Measurements from ENCODE around the gene FBXO17.
"Not testable (repeated sequence)": the region's sequence is repeated elsewhere in the genome, so short reads cannot be mapped to it uniquely, and the experiment has no call there.

The FBXO17 gene, protein sequence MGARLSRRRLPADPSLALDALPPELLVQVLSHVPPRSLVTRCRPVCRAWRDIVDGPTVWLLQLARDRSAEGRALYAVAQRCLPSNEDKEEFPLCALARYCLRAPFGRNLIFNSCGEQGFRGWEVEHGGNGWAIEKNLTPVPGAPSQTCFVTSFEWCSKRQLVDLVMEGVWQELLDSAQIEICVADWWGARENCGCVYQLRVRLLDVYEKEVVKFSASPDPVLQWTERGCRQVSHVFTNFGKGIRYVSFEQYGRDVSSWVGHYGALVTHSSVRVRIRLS

DNA sequence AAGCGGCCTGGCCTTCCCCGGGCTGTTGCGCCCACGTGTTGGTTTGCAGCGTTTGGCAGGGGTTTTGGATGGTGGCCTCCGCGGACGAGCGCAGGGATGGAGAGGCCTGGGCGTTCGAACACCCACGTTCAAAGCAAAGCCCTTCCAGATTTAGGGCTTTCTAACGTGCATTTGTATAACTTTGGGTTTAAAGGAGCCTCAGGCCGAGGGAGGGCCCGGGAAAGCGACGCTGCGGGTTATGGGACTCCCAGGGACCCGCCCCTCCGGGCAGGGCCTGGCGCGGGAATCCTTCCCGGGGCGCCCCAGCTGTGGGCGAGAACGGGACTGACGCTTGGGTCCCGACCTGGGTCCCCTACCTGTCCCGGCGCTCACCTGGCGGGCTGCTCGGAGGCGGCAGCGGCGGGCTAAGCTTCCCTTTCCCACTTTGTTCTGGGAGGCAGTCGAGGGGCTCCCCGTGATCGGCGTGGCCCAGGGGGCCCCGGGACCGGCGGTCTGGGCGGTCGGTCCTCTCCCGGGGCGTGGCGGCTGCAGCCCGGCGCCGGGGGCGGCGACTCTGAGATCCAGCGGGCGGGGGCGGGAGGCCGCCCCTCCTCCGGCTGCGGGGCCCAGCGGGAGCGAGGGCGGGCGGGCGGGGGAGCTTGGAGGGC is at the start of gene FBXO17:
TSS of gene FBXO17 (minus strand) at position 529 of the 647 bp plus-strand sequence. CDS start 25,423 bp downstream, outside the sequence.
- no peak for DNase-seq

GRCh38 chr19:39024875-39025641 is 49.5 kb upstream of the FBXO17 start:
- DNase-seq = no peak

GRCh38 chr19:39021063-39021462 is 45.5 kb upstream of the FBXO17 start:
- no peak for DNase-seq

GRCh38 chr19:39017646-39018045 is 42.1 kb upstream of the FBXO17 start:
- DNase-seq = no peak

DNA sequence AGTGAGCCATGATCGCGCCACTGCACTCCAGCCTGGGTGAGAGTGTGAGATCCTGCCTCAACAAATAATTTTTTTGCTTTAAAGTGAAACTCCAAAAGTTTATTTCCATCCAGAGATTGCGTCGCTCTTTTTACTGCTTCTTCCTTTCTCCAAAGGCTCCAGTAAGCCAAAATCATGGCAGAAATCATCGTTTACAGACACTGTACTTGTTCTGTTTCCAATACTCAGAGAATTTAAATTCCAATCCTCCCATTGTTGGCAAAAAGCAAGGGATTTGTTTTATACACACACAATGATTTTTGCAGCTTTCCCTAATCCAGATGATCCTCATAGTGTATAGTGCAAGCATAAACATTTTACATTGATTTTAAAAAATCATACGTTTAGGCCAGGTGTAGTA is 41.5 kb upstream of the FBXO17 start:
- DNase-seq = no peak

GRCh38 chr19:39014037-39014436 is 38.5 kb upstream of the FBXO17 start:
- no peak for DNase-seq

- no peak for DNase-seq
These were observed 33.5 kb upstream of the FBXO17 start for GRCh38 chr19:39009001-39009400.

GRCh38 chr19:39008137-39008536 is 32.6 kb upstream of the FBXO17 start:
- DNase-seq = no peak

DNA sequence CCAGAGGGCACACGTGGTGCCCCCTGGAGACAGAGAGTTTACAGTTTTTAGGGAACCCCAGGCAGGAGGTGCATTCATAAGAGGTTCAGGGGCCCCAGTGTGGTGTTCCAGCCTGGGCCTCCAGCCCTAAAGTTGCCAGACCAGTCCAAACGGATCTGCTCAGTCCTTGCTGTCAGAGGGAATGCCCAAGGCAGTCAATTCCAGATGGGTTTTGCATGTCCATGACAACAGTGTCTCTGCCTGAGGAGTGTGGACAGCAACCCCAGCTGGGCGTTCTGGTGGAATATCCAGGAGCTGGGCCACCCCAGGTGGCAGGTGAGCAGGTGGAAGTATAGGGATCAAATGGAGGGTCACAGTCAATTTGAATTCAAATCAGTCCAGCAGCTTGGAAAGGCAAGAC is 31.6 kb upstream of the FBXO17 start:
- no peak for DNase-seq

DNA sequence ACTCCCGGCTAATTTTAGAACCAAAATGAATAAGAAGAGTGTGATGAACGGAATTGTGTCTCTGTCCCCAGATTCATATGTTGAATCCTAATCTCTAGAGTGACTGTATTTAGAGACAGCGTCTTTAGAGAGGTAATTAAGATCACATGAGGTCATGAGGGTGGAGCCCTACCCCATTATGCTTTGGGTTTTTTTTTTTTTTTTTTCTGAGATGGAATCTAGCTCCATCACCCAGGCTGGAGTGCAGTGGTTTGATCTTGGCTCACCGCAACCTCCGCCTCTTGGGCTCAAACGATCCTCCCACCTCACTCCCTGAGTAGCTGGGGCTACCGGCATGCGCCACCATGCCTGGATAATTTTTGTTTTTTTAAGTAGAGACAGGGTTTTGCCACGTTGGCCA is 28.9 kb upstream of the FBXO17 start:
- DNase-seq = no peak

- DNase-seq = no peak
These were observed 28.3 kb upstream of the FBXO17 start for GRCh38 chr19:39003796-39004195.

DNA sequence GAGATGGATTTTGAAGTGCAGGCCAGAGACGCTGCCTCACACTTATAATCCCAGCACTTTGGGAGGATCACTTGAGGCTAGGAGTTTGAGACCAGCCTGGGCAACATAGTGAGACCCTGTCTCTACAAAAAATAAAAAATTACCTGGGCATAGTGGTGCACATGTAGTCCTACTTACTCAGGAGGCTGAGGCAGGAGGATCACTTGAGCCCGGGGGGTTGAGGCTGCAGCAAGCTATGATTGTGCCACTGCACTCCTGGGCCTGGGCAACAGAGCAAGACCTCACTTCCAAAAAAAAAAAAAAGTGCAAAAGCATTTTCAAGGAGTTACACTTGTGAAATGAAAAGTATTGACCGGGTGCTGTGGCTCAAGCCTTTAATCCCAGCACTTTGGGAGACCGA is 27.6 kb upstream of the FBXO17 start:
- DNase-seq = no peak

DNA sequence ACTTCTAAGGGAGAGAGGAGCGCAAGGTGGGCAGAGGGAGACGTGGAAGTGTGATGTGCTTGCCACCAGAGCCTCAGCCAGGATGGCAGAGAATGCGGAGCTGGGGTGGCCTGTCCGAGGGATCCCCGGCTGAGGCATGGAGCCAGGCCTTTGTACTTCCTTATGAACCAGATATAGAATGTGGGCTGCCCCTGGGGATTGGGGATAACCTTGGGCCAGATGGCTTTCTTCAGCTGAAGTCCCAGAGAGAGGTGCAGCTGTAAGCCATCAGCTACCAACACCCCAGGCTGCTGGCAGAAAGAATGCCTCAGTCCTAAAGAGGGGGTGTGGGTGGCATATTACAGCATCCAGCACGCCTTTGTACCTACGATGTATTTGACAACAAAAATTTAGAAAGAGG is 25.5 kb upstream of the FBXO17 start:
- DNase-seq = no peak

- not testable (repeated sequence) for DNase-seq
These were observed 22.0 kb upstream of the FBXO17 start for GRCh38 chr19:38997576-38997975.

GRCh38 chr19:38993271-38993670 is 17.7 kb upstream of the FBXO17 start:
- DNase-seq = no peak

GRCh38 chr19:38990949-38991697 is 15.6 kb upstream of the FBXO17 start:
- no peak for DNase-seq

GRCh38 chr19:38989614-38990013 is 14.1 kb upstream of the FBXO17 start:
- not testable (repeated sequence) for DNase-seq

DNA sequence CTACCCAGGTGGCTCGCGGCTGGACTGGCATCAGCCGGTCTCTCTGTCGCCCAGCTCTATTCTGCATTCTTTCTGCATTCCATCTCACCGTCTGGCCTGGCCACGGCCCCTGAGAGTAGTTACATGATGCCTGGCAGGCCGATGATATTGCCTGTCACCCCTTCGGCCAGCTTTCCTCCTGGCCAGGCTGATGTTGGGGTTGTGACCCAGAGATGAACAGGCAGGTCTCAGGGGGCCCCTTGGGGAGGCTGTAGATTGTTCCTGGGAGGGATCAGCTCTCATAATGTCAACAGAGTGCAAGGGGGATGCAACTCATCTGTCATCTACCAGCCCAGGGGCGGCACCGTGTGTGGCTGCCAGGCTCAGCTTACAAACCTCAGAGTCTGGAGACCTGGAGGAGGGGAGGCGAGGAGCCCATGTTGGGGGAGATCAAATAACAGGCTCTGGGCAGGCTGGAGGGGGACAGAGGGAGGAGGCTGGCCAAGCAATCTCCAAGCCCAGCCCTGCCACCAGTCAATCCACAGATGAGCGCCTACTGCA is 13.6 kb upstream of the FBXO17 start:
- DNase-seq = no peak

GRCh38 chr19:38988627-38989026 is 13.1 kb upstream of the FBXO17 start:
- DNase-seq = not testable (repeated sequence)

DNA sequence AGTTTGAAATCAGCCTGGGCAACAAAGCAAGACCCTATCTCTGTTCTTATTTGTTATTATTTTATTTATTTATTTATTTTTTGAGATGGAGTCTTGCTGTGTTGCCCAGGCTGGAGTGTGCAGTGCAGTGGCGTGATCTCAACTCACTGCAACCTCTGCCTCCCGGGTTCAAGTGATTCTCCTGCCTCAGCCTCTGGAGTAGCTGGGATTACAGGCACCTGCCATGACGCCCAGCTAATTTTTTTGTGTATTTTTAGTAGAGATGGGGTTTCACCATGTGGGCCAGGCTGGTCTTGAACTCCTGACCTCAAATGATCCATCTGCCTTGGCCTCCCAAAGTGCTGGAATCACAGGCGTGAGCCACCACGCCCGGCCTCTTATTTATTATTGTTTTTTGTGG is 12.2 kb upstream of the FBXO17 start:
- DNase-seq = not testable (repeated sequence)

- no peak for DNase-seq
These were observed 9.7 kb upstream of the FBXO17 start for GRCh38 chr19:38985262-38985661.

GRCh38 chr19:38980583-38981374 is 5.2 kb upstream of the FBXO17 start:
- DNase-seq = no peak

All from NCI-H1417 treated with DMSO at 0.1 percent for 48 hours (cell line).